22Rv1 (cell line): Measurements from ENCODE around the gene PCMT1.

ENCODE experiments used
- H3K27ac ChIP-seq: fragments of 450-650 bp; 2 replicates; pipeline ENCODE4 v1.5.1; 2017
- ZFX ChIP-seq: fragments of 450-650 bp; IDR thresholded peaks from 2 replicates; pipeline ENCODE4 v1.6.1; 2017; ENCODE audit warnings: antibody characterized with exemption, borderline replicate concordance
- TF ChIP-seq, protein P1 (sequence below): fragments of 450-650 bp; IDR thresholded peaks from 2 replicates; pipeline ENCODE4 v1.5.1; 2017; ENCODE audit warnings: mild to moderate bottlenecking

The PCMT1 gene

GRCh38 chr6:149782337-149782736 lies 32.8 kb downstream of the PCMT1 start:
- no peak for TF ChIP-seq ZFX
- TF ChIP-seq, protein P1, sequence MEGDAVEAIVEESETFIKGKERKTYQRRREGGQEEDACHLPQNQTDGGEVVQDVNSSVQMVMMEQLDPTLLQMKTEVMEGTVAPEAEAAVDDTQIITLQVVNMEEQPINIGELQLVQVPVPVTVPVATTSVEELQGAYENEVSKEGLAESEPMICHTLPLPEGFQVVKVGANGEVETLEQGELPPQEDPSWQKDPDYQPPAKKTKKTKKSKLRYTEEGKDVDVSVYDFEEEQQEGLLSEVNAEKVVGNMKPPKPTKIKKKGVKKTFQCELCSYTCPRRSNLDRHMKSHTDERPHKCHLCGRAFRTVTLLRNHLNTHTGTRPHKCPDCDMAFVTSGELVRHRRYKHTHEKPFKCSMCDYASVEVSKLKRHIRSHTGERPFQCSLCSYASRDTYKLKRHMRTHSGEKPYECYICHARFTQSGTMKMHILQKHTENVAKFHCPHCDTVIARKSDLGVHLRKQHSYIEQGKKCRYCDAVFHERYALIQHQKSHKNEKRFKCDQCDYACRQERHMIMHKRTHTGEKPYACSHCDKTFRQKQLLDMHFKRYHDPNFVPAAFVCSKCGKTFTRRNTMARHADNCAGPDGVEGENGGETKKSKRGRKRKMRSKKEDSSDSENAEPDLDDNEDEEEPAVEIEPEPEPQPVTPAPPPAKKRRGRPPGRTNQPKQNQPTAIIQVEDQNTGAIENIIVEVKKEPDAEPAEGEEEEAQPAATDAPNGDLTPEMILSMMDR, result no peak
- H3K27ac ChIP-seq, result no peak overlapping the region

DNA sequence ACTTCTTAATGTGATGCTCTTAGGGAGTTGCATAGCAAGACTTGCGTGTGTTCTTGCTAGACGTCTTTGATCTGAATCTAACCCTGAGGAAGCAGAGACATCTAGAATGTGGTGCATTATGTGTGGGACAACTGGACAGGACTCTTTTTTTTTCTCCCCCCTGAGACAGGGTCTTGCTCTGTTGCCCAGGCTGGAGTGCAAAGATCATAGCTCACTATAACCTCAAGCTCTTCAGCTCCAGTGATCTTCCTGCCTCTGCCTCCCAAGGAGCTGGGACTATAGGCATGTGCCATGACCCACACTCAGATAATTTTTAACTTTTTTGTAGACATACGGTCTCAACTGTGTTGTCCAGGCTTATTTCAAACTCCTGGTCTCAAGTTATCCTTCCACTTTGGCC lies 34.0 kb downstream of the PCMT1 start:
- TF ChIP-seq, protein P1, result no peak
- TF ChIP-seq ZFX, result no peak
- no peak overlapping the region for H3K27ac ChIP-seq

DNA sequence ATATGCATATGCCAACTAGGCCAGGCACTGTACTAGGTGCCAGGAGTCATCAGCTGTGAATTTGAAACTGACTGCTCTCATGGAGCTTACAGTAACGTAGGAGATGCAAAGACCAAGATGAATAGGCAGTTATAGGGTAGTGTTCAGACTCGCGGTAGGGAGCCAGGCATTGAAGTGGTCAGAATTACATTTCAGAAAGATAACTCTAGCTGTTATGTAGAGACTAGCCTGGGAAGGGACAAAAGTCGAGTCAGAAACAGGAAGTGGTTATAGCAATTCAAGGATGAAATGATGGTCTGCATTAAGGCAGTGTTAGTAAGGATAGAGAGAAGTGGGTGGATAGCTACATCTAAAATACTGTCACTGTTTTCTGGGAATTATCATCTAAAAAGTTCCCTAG lies 56.6 kb downstream of the PCMT1 start:
- no peak overlapping the region for H3K27ac ChIP-seq
- TF ChIP-seq, protein P1, result no peak
- TF ChIP-seq ZFX, result no peak

- H3K27ac ChIP-seq, result no peak overlapping the region
- TF ChIP-seq, protein P1, result no peak
- TF ChIP-seq ZFX, result no peak
These were observed 60.3 kb downstream of the PCMT1 start for GRCh38 chr6:149809798-149810197.

- TF ChIP-seq, protein P1, result no peak
- TF ChIP-seq ZFX, result no peak
- H3K27ac ChIP-seq, result no peak overlapping the region
These were observed 63.8 kb downstream of the PCMT1 start for GRCh38 chr6:149813351-149813750.

DNA sequence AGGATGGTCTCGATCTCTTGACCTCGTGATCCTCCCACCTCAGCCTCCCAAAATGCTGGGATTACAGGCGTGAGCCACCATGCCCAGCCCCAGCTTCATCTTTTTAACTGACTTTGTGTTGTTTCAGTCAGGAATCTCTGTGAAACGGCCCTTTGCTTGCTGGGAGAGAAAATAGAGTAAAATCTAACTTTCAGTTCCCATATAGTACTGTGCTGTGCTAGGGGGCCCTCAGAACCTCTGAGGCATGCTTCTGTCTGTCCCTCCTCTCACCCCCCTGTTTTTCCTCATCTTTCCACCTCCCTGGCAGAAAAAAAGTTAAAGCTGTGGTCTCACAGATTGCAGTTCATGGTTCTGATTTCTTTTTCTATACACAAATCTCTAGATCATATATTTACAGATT lies 66.2 kb downstream of the PCMT1 start:
- TF ChIP-seq ZFX, result no peak
- TF ChIP-seq, protein P1, result no peak
- H3K27ac ChIP-seq, result no peak overlapping the region

DNA sequence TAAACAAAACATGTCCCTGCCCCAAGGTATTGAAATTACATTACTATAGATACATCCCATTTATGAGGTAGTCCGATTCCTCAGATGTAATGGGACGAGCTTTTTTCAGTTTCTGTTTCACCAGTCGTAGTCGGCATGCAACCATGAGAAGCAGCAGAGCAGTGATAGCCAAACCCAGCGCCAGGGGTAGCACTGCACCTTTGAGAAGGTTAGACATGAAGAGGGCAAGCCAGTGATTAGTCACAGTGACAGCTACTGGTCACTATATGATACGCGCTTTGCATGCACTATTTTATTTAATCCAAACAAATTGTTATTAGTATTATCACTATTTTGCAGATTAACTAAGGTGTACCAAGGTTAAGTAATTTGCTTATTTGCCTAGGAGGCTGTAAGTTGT lies 71.0 kb downstream of the PCMT1 start:
- TF ChIP-seq ZFX, result no peak
- TF ChIP-seq, protein P1, result peak; percentile 16; the same call in 1 of the 2 replicates
- H3K27ac ChIP-seq, result no peak overlapping the region
